GM21737 (cell line): ENCODE data around the gene CYP39A1.
"Not testable (repeated sequence)": the region's sequence is repeated elsewhere in the genome, so short reads cannot be mapped to it uniquely, and the experiment has no call there.

ENCODE experiments used
- ATAC-seq: cut with Tn5 transposase; IDR thresholded peaks from one replicate; pipeline ENCODE4 v1.9.1; 2021; ENCODE audit warnings: mild to moderate bottlenecking, moderate library complexity; ENCODE audit not compliant: unreplicated experiment

The CYP39A1 gene

DNA sequence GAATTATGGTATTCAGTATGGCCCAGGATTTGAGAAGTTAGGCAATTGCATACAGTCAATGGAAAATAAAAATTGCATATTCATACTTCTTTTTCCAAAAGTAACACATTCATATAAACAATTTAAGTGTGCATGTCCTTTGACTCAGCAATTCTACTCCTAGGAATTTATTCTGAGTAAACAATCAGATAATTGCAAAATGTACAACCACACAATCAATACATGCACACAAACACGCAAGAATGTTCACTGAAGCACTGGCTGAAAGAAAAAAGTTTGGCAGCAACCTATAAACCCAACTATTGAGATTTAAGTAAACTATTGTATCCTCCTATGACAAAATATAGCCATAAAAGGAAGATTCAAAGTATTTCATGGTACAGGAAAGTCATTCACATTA, 1.6 kb downstream of the CYP39A1 start:
- ATAC-seq: no peak

- no peak for ATAC-seq
Measured at GRCh38 chr6:46648869-46649492, 3.6 kb downstream of the CYP39A1 start.

GRCh38 chr6:46648108-46648507, 4.5 kb downstream of the CYP39A1 start:
- ATAC-seq: not testable (repeated sequence)

DNA sequence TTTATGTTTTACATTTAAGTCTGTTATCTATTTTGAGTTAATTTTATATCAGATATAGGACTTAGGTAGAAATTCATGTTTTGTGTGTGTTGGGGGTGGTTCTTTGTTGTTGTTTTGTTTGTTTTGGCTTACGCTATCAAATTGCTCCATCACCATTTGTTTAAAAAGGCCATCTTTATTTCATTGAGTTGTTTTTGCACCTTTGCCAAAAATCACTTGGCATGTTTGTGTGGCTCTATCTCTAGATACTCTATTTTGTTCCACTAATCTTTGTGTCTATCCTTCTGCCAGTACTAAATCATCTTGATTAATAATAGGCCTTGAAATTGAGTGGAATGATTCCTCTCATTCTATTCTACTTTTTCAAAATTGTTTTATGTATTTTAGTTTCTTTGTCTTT, 7.4 kb downstream of the CYP39A1 start:
- no peak for ATAC-seq

DNA sequence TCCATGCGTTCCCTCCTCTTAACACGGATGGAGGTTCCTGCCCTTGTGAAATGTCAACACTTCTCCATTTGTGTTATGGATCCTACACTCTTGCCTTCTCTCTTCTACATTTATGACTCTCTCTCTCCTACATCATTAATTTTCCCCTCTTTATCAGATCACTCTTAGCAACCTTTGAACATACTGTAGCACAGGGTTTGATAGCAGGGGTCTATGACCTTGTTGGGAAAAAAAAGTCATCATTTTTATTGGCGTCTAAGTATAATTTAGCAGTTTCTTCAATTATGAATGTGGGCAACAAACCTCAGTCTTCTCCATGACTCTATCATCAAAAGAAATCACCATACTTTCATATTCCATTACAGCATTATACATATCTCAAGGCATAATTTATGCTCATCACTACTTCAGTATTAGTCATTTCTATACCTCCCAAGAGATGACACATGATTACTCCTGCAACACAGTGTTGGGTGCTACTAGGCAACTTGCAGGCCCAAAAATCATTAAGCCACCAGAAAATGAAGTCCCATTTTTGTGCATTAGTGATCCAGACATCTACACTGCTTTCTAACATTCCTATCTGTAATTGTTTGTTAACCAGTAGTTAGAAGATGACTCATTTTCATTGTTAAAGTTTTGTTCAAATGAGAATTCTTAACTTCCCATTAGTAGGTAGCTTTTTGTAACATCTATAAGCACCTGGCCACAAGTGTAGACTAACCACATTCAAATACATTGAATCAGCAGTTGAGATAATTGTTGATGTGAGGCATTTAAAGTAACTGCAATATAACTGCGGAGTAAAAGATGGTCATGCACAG, 9.5 kb downstream of the CYP39A1 start:
- no peak for ATAC-seq

- ATAC-seq: no peak
Measured at GRCh38 chr6:46638650-46639049, 14.0 kb downstream of the CYP39A1 start.

DNA sequence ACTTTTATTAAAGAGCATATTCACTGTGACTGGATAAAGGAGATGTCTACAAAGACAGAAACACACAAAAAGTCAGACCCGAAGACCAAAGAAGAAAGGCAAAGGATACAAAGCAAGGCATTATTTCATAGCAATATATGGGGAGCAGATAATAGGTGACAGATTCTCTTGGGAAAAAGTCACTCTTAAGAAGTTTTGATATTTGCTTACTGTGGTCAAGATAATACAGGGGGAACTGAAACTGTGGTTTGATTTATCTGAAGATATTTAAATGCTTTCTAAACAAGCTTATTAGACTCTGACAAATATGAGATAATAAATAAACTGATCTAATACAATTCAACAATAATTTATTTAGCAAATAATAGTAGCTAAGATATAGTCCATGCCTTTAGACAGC, 14.7 kb downstream of the CYP39A1 start:
- ATAC-seq: no peak

GRCh38 chr6:46637145-46637544, 15.5 kb downstream of the CYP39A1 start:
- ATAC-seq: no peak

DNA sequence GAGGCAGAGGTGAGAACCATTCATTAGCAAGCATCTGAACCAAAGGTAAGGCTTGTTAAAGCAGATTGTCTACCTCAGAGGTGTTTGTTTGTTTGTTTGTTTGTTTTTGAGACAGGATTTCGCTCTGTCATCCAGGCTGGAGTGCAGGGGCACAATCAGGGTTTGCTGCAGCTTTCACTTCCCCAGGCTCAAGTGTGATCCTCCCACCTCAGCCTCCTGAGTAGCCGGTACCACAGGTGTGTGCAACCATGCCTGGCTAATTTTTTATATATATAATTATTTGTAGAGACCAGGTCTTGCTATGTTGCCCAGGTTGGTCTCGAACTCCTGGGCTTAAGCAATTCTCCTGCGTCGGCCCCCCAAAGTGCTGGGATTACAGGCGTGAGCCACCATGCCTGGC, 17.2 kb downstream of the CYP39A1 start:
- no peak for ATAC-seq

DNA sequence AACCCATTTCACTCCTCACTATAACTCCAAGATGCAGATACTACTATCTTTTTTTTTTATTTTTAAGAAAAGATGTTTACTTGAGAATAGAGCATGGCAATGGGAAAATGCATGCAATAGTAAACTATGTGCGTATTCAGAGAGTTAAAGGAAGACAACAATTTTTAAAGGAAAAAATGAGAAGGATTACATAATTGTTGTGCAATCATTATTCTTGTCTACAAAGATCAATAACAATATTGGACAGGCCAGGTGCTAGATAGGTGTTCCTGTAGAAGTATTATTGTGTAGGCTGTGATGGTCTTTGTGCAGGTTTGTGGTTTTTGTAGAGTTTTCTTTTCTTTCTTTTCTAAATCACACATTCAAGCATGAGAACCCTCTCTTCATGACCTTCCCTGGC, 20.6 kb downstream of the CYP39A1 start:
- ATAC-seq: no peak

DNA sequence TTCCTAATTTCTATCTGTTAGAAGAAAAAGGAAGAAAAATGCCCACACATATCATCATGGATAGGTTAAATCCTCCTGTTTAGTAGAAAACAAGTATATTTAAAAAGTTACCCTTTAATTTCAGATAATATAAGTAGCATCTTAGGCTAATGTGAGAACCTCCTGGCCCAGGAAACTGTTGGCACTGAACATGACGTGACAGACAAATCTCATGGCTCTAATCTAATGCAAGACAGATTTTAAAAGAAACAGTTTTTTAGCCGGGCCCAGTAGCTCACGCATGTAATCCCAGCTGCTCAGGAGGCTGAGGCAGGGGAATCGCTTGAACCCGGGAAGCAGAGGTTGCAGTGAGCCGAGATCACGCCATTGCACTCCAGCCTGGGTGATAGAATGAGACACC, 22.9 kb downstream of the CYP39A1 start:
- no peak for ATAC-seq

- ATAC-seq: no peak
Measured at GRCh38 chr6:46628976-46629375, 23.6 kb downstream of the CYP39A1 start.

GRCh38 chr6:46628498-46628897, 24.1 kb downstream of the CYP39A1 start:
- no peak for ATAC-seq

- no peak for ATAC-seq
Measured at GRCh38 chr6:46626976-46627375, 25.6 kb downstream of the CYP39A1 start.

DNA sequence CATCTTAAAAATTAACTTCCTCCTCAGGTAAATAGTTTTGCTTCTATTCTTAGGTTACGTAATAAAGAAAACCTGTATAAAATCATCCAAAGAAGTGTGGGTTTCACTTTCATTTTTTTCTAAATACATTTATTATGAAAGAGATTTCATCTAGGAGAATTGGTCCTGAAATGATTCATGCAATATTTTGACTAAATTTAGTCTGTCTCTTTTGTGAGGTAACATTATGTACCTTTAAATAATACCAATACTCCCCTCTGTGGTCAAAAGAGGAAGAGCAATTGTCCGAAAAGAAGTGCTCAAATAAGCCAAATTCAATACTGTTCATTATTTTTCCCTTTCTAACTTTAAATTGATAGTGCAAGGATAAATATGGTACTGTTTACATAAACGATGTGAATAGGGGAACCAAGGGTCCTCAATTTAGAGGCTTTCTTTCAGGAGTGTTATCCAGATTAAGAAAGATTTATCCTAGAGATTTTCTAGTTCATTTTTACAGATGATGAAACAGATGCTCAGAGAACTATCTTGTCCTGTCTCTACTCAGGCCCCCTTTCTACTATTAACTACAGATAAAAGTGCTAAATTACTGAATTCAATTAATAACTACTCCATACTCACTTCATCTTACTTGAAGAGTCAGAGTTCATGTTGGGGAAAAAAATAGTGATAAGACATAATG, 26.2 kb downstream of the CYP39A1 start:
- ATAC-seq: peak; percentile 55

DNA sequence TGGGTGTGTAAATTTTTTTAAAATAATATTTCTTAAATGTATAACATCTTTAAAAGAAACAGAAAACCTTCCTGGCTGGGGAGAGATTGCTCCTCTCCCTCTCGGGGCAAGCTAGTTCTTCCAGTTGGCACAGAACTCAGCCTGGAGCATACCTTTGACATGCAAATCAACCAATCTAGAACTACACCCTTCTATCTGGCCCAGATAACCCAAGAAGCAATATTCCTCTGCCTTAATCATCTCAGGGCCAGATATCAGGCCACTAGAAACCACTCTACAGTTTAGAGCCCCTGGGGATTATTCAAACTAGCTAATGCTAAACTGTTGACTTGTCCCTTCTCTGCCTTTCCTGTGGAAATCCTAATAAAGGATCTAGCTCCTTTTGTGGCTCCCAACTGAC, 33.9 kb downstream of the CYP39A1 start:
- no peak for ATAC-seq

GRCh38 chr6:46612645-46613044, 40.0 kb downstream of the CYP39A1 start:
- ATAC-seq: no peak

GRCh38 chr6:46610862-46611553, 41.6 kb downstream of the CYP39A1 start:
- no peak for ATAC-seq

GRCh38 chr6:46606338-46606737, 46.3 kb downstream of the CYP39A1 start:
- ATAC-seq: no peak

DNA sequence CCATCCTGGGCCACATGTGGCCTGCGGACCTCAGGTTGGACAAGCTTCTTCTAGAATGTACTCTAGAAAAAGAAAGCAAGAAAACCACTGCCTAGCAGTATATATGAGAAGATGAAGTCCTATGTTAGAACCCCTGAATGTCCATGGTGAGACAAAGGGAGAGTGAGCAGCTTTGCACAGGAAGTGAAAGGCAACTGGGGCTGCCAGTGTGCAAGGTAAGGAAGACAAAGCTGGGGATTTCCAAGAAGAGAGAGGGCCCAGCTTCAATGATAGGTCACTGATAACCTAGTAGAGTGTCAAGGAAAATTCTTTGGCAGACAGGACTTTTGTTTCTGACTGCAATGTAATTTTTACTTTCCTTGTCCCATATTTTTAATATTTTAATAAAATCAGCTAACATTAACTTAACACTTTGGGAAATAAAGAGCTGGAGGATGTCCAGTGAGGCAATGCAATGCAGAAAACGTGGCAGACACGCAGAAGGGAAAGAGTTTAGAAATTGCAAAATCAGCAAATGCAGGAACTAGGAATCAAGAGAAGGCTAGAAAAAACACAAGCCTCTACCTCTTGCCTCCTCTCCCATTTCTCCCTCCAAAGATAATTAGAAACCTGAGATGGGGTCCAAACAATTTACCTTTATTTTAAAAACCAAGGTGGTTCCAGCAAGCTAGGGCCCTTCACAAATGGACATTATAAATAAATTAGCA, 47.4 kb downstream of the CYP39A1 start:
- no peak for ATAC-seq

- no peak for ATAC-seq
Measured at GRCh38 chr6:46598215-46598614, 54.4 kb downstream of the CYP39A1 start.
